Upper lobe of left lung (tissue), 6 donors: Measurements from ENCODE around the gene PAX5. TPM values are rescaled to one million over a fixed set of nuclear protein-coding genes. Genes with fewer than 3 reads are reported as not detected.

Source experiments
- ATAC-seq, 2 donors: fragments of 200-7000 bp; cut with Tn5 transposase; one replicate each; pipeline ENCODE4 v1.9.1; 2022; ENCODE audit warnings: mild to moderate bottlenecking in 2 of 2, moderate library complexity in 2 of 2; ENCODE audit not compliant: low FRiP score in 2 of 2
- DNase-seq, 2 donors: peaks; one replicate each; pipeline ENCODE4 v3.0.0-alpha.2; 2019 to 2020
- H3K27ac ChIP-seq, 4 donors: fragments of 200-600 bp; sonication (generic); one replicate each; pipeline ENCODE4 v1.5.1; 2016 to 2019
- H3K27me3 ChIP-seq, 4 donors: fragments of 200-600 bp; sonication (generic); one replicate each; pipeline ENCODE4 v1.5.1; 2017 to 2019
- H3K36me3 ChIP-seq, 4 donors: fragments of 200-600 bp; sonication (generic); one replicate each; pipeline ENCODE4 v1.5.1; 2016 to 2019
- H3K4me1 ChIP-seq, 4 donors: fragments of 200-600 bp; sonication (generic); one replicate each; pipeline ENCODE4 v1.5.1; 2018 to 2019
- H3K4me3 ChIP-seq, 4 donors: fragments of 200-600 bp; sonication (generic); one replicate each; pipeline ENCODE4 v1.5.1; 2017 to 2019; ENCODE audit warnings: mild to moderate bottlenecking in 2 of 4, moderate library complexity in 1 of 4
- H3K9me3 ChIP-seq, 4 donors: fragments of 200-600 bp; sonication (generic); one replicate each; pipeline ENCODE4 v1.5.1; 2018 to 2019
- EP300 ChIP-seq, 4 donors: sonication (generic); formaldehyde crosslinking; IDR thresholded peaks; one replicate each; pipeline ENCODE4 v1.5.1; 2017; ENCODE audit warnings: antibody characterized with exemption in 4 of 4, control low read depth in 2 of 4
- POLR2A ChIP-seq, 4 donors: fragments of 450-650 bp; IDR thresholded peaks; one replicate each; pipeline ENCODE4 v1.5.1; 2016 to 2017; ENCODE audit warnings: antibody characterized with exemption in 4 of 4, mild to moderate bottlenecking in 2 of 4
- POLR2AphosphoS5 ChIP-seq, 2 donors: sonication (generic); formaldehyde crosslinking; IDR thresholded peaks; one replicate each; pipeline ENCODE4 v1.5.1; 2017; ENCODE audit warnings: antibody characterized with exemption in 2 of 2
- WGBS, 2 donors: methylation state at CpG; one replicate each; pipeline ENCODE4 v1.1.5; 2017 to 2018; 5-methylcytosine and 5-hydroxymethylcytosine counted together
- total RNA-seq, 6 donors: library from RNA; depleted of rRNA in 4 of 6; stranded (reverse); fragments of >200 nt in 4 of 6; gene quantifications; one replicate each; pipeline versions ENCODE4 v1.1.0 to v1.2.1, GENCODE V29; 2016 to 2021
- TF ChIP-seq, protein P1 (sequence below), 6 experiments: fragments of 450-650 bp in 4 of 6; fragments of 200-600 bp in 2 of 6; sonication (generic) in 2 of 6; IDR thresholded peaks; one replicate each; pipeline ENCODE4 v1.5.1; 2016 to 2019; ENCODE audit warnings: antibody characterized with exemption in 6 of 6
- donor health status: DM: no; HTN: no; CAD: no; lungs with moderate emphysema.
- donor health status: DM: no; HTN: yes; CAD: no; lungs with severe emphysema.

PAX5 gene
- total RNA-seq, 6 donors from 2014 or later: under 0.01 to 0.64 (median 0.43) TPM; not detected in 1

GRCh38 chr9:37031902-37032301 lies 2.2 kb downstream of the PAX5 start:
- DNase-seq (no peak), ATAC-seq (no peak)
- no peak overlapping the region for H3K4me3 ChIP-seq
- H3K27ac ChIP-seq: no peak overlapping the region
- peaks cover 42 to 56% (median 49%) of the 10 kb centered on the region in 4 donors for H3K4me1 ChIP-seq
- peaks cover 0 to 6% (median 1%) of the 10 kb centered on the region in 4 donors for H3K9me3 ChIP-seq
- no peak for TF ChIP-seq POLR2AphosphoS5 (IDR thresholded peaks at IDR 0.05)
- TF ChIP-seq, protein P1, sequence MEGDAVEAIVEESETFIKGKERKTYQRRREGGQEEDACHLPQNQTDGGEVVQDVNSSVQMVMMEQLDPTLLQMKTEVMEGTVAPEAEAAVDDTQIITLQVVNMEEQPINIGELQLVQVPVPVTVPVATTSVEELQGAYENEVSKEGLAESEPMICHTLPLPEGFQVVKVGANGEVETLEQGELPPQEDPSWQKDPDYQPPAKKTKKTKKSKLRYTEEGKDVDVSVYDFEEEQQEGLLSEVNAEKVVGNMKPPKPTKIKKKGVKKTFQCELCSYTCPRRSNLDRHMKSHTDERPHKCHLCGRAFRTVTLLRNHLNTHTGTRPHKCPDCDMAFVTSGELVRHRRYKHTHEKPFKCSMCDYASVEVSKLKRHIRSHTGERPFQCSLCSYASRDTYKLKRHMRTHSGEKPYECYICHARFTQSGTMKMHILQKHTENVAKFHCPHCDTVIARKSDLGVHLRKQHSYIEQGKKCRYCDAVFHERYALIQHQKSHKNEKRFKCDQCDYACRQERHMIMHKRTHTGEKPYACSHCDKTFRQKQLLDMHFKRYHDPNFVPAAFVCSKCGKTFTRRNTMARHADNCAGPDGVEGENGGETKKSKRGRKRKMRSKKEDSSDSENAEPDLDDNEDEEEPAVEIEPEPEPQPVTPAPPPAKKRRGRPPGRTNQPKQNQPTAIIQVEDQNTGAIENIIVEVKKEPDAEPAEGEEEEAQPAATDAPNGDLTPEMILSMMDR (IDR thresholded peaks at IDR 0.05): no peak
- H3K36me3 ChIP-seq: no peaks in the 10 kb centered on the region
- peaks cover 4 to 95% (median 65%) of the 10 kb centered on the region in 4 donors for H3K27me3 ChIP-seq
- WGBS, 2 donors: 13 to 16% methylated on average over 6 of the region's 6 CpGs

DNA sequence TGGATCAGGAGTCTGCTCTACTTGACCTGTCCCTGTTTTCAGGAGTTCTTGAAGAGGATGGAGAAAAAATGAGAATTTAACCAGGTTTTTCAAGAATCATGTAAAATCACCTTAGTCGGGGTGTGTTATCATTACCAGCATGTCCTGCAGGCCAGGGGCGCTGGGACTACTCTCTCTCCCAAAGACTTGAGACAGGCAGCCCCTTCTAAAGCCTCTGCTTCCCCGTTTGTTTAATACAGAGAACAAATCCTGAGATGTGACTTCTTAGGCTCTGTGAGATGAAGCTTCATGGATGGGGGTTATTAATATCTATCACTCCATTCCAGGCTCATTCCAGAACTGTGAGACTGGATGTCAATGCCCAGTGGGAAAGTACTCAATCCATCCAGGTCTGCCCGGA lies 3.0 kb downstream of the PAX5 start:
- Histone ChIP-seq H3K27me3 (peaks cover 2 to 95% (median 67%) of the 10 kb centered on the region in 4 donors), H3K4me1 (peaks cover 42 to 56% (median 49%) of the 10 kb centered on the region in 4 donors), H3K9me3 (peaks cover 0 to 6% (median under 1%) of the 10 kb centered on the region in 4 donors), H3K27ac (no peak overlapping the region), H3K4me3 (no peak overlapping the region), H3K36me3 (no peaks in the 10 kb centered on the region)
- DNase-seq: no peak
- TF ChIP-seq, protein P1 (IDR thresholded peaks at IDR 0.05): no peak
- no peak for TF ChIP-seq POLR2AphosphoS5 (IDR thresholded peaks at IDR 0.05)
- no peak for TF ChIP-seq EP300 (IDR thresholded peaks at IDR 0.05)
- no peak for TF ChIP-seq POLR2A (IDR thresholded peaks at IDR 0.05)
- 27 to 37% methylated on average over 4 of the region's 4 CpGs for WGBS, 2 donors
- ATAC-seq: no peak

GRCh38 chr9:37030611-37030939 lies 3.5 kb downstream of the PAX5 start:
- H3K9me3 ChIP-seq: peaks cover 0 to 6% (median 0%) of the 10 kb centered on the region in 4 donors
- H3K27me3 ChIP-seq: peaks cover 2 to 95% (median 65%) of the 10 kb centered on the region in 4 donors
- ATAC-seq: no peak
- WGBS, 2 donors: 5 to 8% methylated on average over 7 of the region's 7 CpGs
- no peak for TF ChIP-seq POLR2A (IDR thresholded peaks at IDR 0.05)
- no peak for TF ChIP-seq POLR2AphosphoS5 (IDR thresholded peaks at IDR 0.05)
- no peak for TF ChIP-seq EP300 (IDR thresholded peaks at IDR 0.05)
- TF ChIP-seq, protein P1 (IDR thresholded peaks at IDR 0.05): no peak
- no peak overlapping the region for H3K4me3 ChIP-seq
- peaks cover 44 to 56% (median 49%) of the 10 kb centered on the region in 4 donors for H3K4me1 ChIP-seq
- no peaks in the 10 kb centered on the region for H3K36me3 ChIP-seq
- no peak for DNase-seq
- H3K27ac ChIP-seq: no peak overlapping the region

DNA sequence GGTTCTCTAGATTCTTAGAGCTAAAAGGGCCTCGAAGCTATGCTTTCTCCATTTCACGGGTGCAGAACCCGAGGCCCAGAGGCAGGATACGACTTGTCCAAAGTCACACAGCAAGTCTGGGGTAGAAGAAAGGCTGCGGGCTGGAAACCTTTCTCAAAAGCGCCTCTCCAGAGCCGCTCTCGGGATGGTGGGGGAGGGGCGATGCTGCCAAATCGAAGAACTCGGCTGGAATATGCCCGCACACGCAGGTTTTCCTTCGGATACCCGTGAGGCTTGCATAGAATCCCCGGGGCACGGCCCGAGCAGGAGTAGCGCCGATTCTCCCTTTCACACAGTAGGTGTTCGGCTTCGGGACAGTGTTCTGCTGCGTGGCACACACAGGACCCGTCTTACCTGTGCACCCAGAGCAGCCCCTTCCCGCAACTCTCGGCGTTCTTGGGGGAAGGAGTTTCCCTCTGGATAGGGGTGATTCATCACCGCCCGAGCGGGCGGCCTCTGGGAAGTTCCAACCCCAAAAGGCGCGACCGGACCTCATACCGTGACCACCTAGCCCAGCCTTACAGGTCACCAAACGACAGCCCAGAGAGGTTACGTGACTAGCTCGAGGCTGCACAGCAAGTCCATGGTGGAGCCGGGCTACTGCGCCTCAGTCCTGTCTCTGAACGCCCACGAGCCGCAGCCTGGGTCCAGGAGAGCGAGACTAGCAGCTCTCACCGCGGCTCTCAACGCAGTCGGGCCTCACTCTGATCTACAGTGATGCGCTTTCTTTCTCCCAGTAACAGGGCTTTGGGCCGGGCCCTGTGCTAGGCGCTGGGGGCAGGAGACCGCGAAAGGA lies 4.1 kb downstream of the PAX5 start:
- Histone ChIP-seq H3K9me3 (peaks cover 0 to 6% (median 0%) of the 10 kb centered on the region in 4 donors), H3K4me1 (peaks cover 44 to 56% (median 50%) of the 10 kb centered on the region in 4 donors), H3K4me3 (no peak overlapping the region), H3K36me3 (no peaks in the 10 kb centered on the region), H3K27me3 (peaks cover 2 to 95% (median 63%) of the 10 kb centered on the region in 4 donors), H3K27ac (no peak overlapping the region)
- WGBS, 2 donors: 7 to 8% methylated on average over 27 to 44 of the region's 53 CpGs
- TF ChIP-seq POLR2A (IDR thresholded peaks at IDR 0.05) (no peak), POLR2AphosphoS5 (IDR thresholded peaks at IDR 0.05) (no peak), EP300 (IDR thresholded peaks at IDR 0.05) (no peak)
- TF ChIP-seq, protein P1 (IDR thresholded peaks at IDR 0.05): no peak
- ATAC-seq: no peak
- peak in 1 of 2 donors; percentile 50 for DNase-seq
